Activated naive CD4-positive, alpha-beta T cell treated with Interleukin-2 at 50 U/mL for 16 hours (primary cell): ENCODE measurements around the gene BMP4.

Experiments
- DNase-seq: peaks from one replicate; pipeline ENCODE4 v3.0.0-alpha.2; 2020

The BMP4 gene

DNA sequence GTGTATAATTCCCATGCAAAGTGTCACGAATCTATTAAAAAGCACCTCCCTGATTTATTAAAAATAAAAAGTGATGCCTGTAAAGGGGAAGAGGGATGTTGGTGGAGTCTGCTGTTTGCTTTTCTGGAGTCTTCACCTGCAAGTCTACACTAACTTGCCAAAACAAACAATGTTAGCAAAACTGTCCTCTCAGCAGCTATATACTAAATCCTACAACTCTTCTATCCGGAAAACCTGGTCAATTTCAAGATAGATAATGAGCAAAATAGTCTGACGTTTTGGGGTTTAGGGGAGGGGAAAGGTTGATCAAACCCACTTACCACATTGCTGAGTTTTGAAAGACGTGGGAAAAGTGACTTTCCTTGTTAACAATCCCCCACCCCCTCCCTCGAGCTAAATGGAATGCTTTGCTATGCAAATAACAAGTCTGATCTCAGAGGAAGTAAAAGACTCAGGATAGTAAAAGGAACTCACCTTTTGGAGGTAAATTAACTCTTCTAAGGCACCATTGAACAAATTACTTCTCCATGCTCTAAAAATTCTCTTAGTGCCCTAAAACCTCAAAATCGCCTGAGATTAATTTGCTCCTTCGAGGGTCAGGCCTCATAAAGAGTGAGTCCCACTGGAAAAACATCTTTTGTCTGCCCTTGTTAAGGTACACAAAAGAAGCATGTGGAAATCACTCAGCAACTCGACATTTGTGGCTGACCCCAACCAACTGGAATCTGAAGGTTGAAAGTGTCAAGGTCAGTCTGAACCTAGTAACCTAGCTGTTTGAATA, 13.5 kb downstream of the BMP4 start:
- no peak for DNase-seq

DNA sequence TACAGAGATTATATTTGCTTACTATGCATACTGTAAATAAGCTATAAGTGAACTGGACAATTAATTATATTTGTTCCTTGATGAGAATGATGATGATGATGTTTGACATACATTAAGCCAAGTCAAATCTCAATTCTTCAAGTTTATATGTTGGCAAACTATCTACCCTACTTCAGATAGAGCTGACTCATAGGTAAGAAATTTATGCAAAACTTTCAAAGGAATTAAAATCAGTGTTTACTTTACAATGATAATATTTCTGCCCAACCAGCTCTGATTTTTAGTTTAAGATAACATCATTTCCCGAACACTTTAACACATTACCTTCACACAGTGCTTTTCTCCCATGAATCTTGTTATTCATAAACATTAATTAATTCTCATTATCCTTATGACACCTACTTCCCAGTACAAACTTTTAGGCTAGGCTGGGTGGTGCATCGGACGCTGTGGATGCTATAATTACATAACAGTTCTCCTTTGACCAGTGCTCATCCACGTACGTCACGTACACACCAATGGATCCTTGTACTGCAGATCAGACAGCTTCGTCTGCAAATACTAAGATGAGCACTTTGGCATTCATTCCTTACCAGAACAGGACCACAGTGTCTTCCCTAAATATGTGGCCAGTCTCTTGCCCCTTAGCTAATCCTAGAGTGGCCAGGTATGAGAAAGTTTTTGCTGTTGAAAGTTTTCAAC, 18.3 kb downstream of the BMP4 start:
- DNase-seq = no peak

DNA sequence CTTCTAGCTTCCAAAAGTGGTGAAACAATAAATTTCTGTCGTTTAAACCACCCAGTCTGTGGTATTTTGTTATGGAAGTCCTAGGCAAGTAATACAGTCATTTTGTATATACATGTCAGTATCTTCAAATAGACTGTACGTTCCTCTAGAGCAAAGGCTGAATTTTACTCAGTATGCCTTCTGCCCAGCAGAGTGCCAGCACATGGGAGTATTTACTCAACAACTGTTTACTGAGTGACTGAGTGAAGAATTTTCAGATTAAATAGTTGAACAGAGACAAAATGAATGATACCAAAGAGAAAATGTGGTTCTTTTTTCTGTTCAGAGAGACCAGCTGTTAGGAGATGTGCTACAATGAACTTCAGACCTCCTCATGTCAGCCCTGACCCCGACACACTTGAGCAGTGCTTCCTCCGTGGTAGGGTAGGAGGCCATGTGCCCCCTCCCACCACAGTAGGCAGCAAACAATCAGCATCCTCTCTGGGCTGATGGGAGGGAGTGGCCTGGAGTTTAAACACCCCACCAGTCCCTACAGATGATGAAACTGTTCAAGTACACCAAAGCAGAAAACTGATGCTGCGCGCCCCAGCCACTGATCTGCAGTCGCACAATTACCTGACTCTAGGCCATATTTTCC, 21.7 kb downstream of the BMP4 start:
- no peak for DNase-seq

- no peak for DNase-seq
Measured at GRCh38 chr14:53932966-53933365, 23.7 kb downstream of the BMP4 start.

DNA sequence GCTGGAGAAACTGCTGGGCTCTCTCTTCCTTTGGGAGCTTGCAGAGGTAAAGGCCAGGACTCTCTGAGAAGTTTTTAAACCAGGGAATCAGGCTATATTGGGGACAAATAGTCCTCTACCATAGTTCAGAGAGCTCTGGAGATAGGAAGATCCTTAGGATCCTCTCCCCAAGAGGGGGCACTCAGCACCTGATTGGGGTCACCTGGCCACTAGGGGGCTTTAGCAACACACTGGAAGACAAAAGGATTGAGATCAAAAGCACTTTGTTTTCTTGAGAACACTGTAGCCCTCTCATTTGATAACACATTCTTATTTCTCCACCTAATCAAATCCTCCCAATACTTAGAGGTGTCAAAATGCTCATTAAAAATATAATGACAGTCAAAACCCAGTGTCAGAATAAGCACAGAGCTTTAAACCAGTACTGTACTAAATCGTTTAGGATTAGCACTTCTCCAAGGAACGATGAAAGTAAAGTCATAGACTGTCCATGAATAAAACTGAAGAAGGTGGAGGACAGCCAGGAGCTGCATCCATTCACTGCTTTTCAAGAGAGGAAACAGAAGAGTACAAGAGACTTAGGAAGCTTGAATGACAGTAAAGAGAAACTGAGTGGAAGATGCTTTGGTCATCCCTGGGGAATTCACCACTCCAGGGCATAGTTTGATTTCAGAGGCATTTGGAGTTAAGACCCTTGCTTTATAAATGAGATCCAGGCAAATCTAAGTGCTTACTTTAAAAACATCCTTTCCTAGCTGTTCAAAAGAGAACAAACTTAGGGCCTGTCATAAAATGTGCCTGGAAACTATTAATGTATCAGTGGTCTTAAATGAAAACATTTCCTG, 26.5 kb downstream of the BMP4 start:
- peak; percentile 17 for DNase-seq

- no peak for DNase-seq
Measured at GRCh38 chr14:53927171-53927570, 29.5 kb downstream of the BMP4 start.

DNA sequence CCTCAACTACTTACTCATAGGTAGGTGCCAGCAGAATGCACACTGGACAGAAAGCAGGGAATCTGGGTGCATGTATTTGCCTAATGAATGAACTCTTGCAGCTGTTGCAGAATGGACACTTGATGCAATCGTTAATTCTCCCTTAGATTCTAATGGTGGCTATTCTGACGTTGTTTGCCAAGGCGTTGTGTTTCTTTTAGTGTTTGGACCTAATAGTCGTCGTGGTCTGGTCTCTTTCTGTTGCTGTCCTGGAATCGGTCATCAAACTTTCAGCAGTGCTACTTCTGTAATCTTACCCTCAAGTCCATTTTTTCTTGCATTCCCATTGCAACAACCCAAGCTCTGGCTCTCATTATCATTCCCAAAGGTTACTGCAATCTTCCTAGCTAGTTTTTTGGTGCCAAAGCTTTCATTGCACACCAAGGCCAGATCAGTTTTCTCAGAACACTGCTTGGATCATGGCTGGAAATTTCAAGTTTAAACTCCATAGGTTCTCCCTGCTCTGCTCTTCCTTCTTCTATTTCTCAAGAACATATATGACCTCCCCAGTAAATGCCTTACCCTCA, 31.3 kb downstream of the BMP4 start:
- DNase-seq = no peak

DNA sequence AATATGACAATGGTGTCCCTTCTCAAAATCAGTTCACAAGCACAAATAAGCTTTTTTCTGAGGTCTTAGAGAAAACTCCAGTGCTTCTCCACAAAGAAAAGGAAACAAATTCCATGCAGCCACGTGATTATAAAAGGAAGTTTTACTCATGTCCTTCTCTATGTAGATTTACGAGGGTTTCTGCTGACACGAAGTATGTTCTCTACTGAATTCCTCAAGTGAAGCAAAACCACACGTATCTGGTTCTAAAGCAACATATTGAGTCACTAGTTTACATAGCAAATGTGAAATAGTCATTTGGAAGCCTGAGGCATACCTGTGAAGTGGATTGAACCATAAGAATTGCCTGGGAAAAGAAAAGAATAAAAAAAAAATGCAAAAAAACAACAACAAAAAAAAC, 31.9 kb downstream of the BMP4 start:
- no peak for DNase-seq

GRCh38 chr14:53921027-53921426, 35.6 kb downstream of the BMP4 start:
- no peak for DNase-seq

DNA sequence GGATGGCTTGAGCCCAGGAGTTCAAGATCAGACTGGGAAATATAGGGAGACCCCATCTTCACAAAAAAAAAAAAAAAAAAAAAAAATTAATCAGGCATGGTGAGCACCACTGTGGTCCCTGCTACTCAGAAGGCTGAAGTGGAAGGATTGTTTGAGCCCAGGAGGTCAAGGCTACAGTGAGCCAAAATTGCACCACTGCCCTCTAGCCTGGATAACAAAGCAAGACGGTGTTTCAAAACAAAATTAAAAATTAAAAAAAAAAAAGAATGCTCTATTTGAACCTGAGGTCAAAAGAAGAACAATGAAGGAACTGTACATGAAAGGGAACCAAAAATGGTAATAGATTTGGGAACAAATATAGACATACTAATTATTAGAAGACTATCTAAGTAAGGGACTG, 40.4 kb downstream of the BMP4 start:
- no peak for DNase-seq

- DNase-seq = no peak
Measured at GRCh38 chr14:53915364-53916014, 41.1 kb downstream of the BMP4 start.

DNA sequence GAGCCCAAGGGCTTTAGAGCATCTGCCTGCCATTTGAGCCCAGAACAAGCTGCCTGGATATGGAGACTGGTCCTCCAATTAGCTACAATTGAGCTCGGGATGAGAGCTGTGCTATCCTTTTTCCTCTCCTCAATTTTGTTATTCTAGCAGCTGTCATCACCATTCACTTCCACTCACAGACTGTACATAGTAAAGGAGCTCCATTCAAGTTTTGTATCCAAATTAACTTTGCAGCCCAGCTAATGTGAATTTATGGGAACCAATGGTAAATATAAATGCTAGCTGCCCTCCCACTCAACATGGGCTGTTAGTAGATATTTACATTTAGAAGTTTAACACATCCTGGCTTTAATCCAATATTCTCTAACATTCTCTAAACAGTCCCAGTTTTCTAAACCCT, 44.6 kb downstream of the BMP4 start:
- DNase-seq = no peak

- no peak for DNase-seq
Measured at GRCh38 chr14:53908416-53908815, 48.2 kb downstream of the BMP4 start.

GRCh38 chr14:53902307-53902706, 54.3 kb downstream of the BMP4 start:
- no peak for DNase-seq

DNA sequence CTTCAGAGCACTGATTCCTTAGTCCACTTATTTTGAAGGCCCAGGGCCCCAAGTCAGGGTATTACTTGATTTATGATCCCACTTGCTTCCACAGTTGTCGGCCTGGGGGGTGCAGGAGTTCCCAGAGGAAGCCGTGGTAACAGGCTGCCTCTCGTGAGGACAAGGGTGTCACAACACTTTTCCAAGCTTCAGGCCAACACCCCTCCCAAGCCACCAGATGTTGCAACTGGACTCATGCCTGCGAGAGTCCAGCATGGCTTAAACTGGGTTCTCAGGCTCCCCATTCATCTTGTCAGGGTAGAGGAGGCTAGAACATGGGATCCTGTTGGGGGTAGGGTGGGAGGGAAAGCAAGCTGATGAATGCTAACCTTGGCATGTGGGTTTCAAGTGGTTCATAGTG, 56.1 kb downstream of the BMP4 start:
- DNase-seq = no peak
